IMR-90 (cell line): ENCODE results near the gene GSG1L. TPM values are rescaled to one million over a fixed set of nuclear protein-coding genes. Genes with fewer than 3 reads are reported as not detected.

Source experiments
- ATAC-seq: fragments of 200-7000 bp; cut with Tn5 transposase; 2 replicates; pipeline ENCODE4 v1.9.1; 2020; ENCODE audit warnings: low read depth, mild to moderate bottlenecking, moderate library complexity
- BruUV-seq: library from RNA; stranded (reverse); fragments of 400-500 nt; replicated peaks from 2 replicates; lab custom pipeline; 2021; lab: Mats Ljungman, UMichigan
- CTCF ChIA-PET: fragments of 300-600 bp; formaldehyde crosslinking; extraction: SDS; loops from one replicate; lab custom pipeline; 2021; ENCODE audit warnings: antibody characterized with exemption; lab: Yijun Ruan, JAX
- POLR2A ChIA-PET: fragments of 300-600 bp; sonication (Branson Sonifier 250); formaldehyde crosslinking; loops from one replicate; lab custom pipeline; 2022; ENCODE audit warnings: antibody characterized with exemption; ENCODE audit not compliant: unreplicated experiment; lab: Charles Lee
- DNase-seq: peaks from one replicate; pipeline ENCODE4 v3.0.0; 2013
- H2AFZ ChIP-seq: replicated peaks from 2 replicates; pipeline ENCODE3; 2013; ENCODE audit warnings: low read length, mild to moderate bottlenecking; ENCODE audit not compliant: poor library complexity
- H2AK5ac ChIP-seq: 2 replicates; pipeline ENCODE4 v1.6.1; 2013; ENCODE audit warnings: low read depth, low read length, inconsistent platforms
- H2AK9ac ChIP-seq: replicated peaks from 2 replicates; pipeline ENCODE3; 2013; ENCODE audit warnings: mild to moderate bottlenecking, low read depth, low read length, moderate library complexity; ENCODE audit not compliant: poor library complexity
- H2BK120ac ChIP-seq: 2 replicates; pipeline ENCODE4 v1.6.1; 2013; ENCODE audit warnings: low read depth, low read length, inconsistent platforms
- H2BK15ac ChIP-seq: 3 replicates; pipeline ENCODE4 v1.6.1; 2013; ENCODE audit warnings: low read depth, low read length, inconsistent platforms
- H2BK20ac ChIP-seq: 2 replicates; pipeline ENCODE4 v1.6.1; 2013; ENCODE audit warnings: low read depth, mild to moderate bottlenecking, inconsistent platforms, low read length, moderate library complexity
- H2BK5ac ChIP-seq: 2 replicates; pipeline ENCODE4 v1.6.1; 2013; ENCODE audit warnings: mild to moderate bottlenecking, low read depth, low read length, inconsistent platforms; ENCODE audit not compliant: poor library complexity, severe bottlenecking
- H3K14ac ChIP-seq: replicated peaks from 2 replicates; pipeline ENCODE4 v1.6.1; 2013; ENCODE audit warnings: low read depth, low read length, inconsistent platforms
- H3K18ac ChIP-seq: 2 replicates; pipeline ENCODE4 v1.6.1; 2013; ENCODE audit warnings: low read depth, low read length, control low read depth
- H3K23ac ChIP-seq: 2 replicates; pipeline ENCODE4 v1.6.1; 2013; ENCODE audit warnings: low read depth, low read length, inconsistent platforms
- H3K27ac ChIP-seq: 2 replicates; pipeline ENCODE4 v1.5.1; 2013; ENCODE audit warnings: mild to moderate bottlenecking, control low read depth, low read length; ENCODE audit not compliant: insufficient read depth
- H3K27me3 ChIP-seq: 2 replicates; pipeline ENCODE4 v1.6.1; 2013; ENCODE audit warnings: low read length; ENCODE audit not compliant: control insufficient read depth, insufficient read depth
- H3K36me3 ChIP-seq: 2 replicates; pipeline ENCODE4 v1.6.1; 2013; ENCODE audit warnings: low read length, mixed read lengths; ENCODE audit not compliant: control insufficient read depth, insufficient read depth
- H3K4ac ChIP-seq: 2 replicates; pipeline ENCODE4 v1.6.1; 2013; ENCODE audit warnings: low read depth, low read length, inconsistent platforms
- H3K4me1 ChIP-seq: 2 replicates; pipeline ENCODE4 v1.6.1; 2013; ENCODE audit warnings: low read length, mixed read lengths; ENCODE audit not compliant: control insufficient read depth, insufficient read depth
- H3K4me2 ChIP-seq: 2 replicates; pipeline ENCODE4 v1.6.1; 2013; ENCODE audit warnings: low read depth, mild to moderate bottlenecking, control low read depth, low read length, moderate library complexity
- H3K4me3 ChIP-seq: 2 replicates; pipeline ENCODE4 v1.5.1; 2013; ENCODE audit warnings: low read depth, mild to moderate bottlenecking, control low read depth, low read length, moderate library complexity; ENCODE audit not compliant: insufficient read depth
- H3K56ac ChIP-seq: 2 replicates; pipeline ENCODE4 v1.6.1; 2013; ENCODE audit warnings: low read length, inconsistent platforms; ENCODE audit not compliant: insufficient read depth; ENCODE audit errors: extremely low read depth
- H3K79me1 ChIP-seq, 2 experiments: 2 replicates each; pipeline ENCODE4 v1.6.1; 2013; ENCODE audit warnings: low read length in 2 of 2, inconsistent platforms in 1 of 2, low read depth in 1 of 2
- H3K9ac ChIP-seq: 2 replicates; pipeline ENCODE4 v1.6.1; 2013; ENCODE audit warnings: low read depth, low read length, control low read depth
- H3K9me1 ChIP-seq: 2 replicates; pipeline ENCODE4 v1.6.1; 2013; ENCODE audit warnings: low read length, inconsistent platforms; ENCODE audit not compliant: insufficient read depth
- H3K9me3 ChIP-seq: 2 replicates; pipeline ENCODE4 v1.6.1; 2013; ENCODE audit warnings: low read length; ENCODE audit not compliant: control insufficient read depth, insufficient read depth
- H4K20me1 ChIP-seq: 2 replicates; pipeline ENCODE4 v1.6.1; 2013; ENCODE audit warnings: low read length, inconsistent platforms; ENCODE audit not compliant: insufficient read depth
- H4K5ac ChIP-seq: 2 replicates; pipeline ENCODE4 v1.6.1; 2013; ENCODE audit warnings: mild to moderate bottlenecking, low read depth, low read length, control low read depth
- H4K8ac ChIP-seq, 2 experiments: 2 replicates each; pipeline ENCODE4 v1.6.1; 2013; ENCODE audit warnings: low read depth in 2 of 2, low read length in 2 of 2, control low read depth in 1 of 2, inconsistent platforms in 1 of 2
- H4K91ac ChIP-seq: 2 replicates; pipeline ENCODE4 v1.6.1; 2013; ENCODE audit warnings: low read depth, low read length, inconsistent platforms; ENCODE audit not compliant: insufficient read depth
- CTCF ChIP-seq: conservative IDR thresholded peaks from 2 replicates; pipeline ENCODE4 v1.5.1; 2012; ENCODE audit warnings: mild to moderate bottlenecking, low read depth, low read length, improper control_type of control experiment
- ELK1 ChIP-seq: fragments of 150-350 bp; IDR thresholded peaks from 2 replicates; pipeline ENCODE4 v1.6.1; 2016; ENCODE audit warnings: low read depth, mild to moderate bottlenecking, low read length, moderate library complexity, borderline replicate concordance
- MAFK ChIP-seq: IDR thresholded peaks from 2 replicates; pipeline ENCODE4 v1.6.1; 2012; ENCODE audit warnings: low read depth, low read length, improper control_type of control experiment
- POLR2A ChIP-seq: IDR thresholded peaks from 2 replicates; pipeline ENCODE4 v1.6.1; 2012; ENCODE audit warnings: mild to moderate bottlenecking, low read depth, low read length
- RAD21 ChIP-seq: IDR thresholded peaks from 2 replicates; pipeline ENCODE4 v1.6.1; 2012; ENCODE audit warnings: low read length, improper control_type of control experiment
- RCOR1 ChIP-seq: IDR thresholded peaks from 2 replicates; pipeline ENCODE4 v1.6.1; 2012; ENCODE audit warnings: mild to moderate bottlenecking, low read length, improper control_type of control experiment; ENCODE audit not compliant: insufficient replicate concordance
- RFX5 ChIP-seq: IDR thresholded peaks from 2 replicates; pipeline ENCODE4 v1.8.0; 2012; ENCODE audit warnings: low read depth, mild to moderate bottlenecking, low read length, moderate library complexity
- WGBS, 2 experiments: methylation state at CpG; one replicate each; pipeline versions ENCODE4 v1.1.5 to v1.1.7; 2013; ENCODE audit warnings: missing lambda C conversion rate in 2 of 2; ENCODE audit not compliant: insufficient read length in 1 of 2; ENCODE audit errors: extremely low coverage in 2 of 2; 5-methylcytosine and 5-hydroxymethylcytosine counted together
- dilution Hi-C: fragments of 300-500 bp; cut with HindIII; formaldehyde crosslinking; loops from one replicate; pipeline ENCODE4 v1.14.3; 2018; ENCODE audit warnings: low sequenced_read_pairs; ENCODE audit not compliant: unreplicated experiment
- in situ Hi-C: fragments of 300-500 bp; cut with MboI; formaldehyde crosslinking; loops from 3 replicates; pipeline ENCODE4 v1.14.3; 2019; ENCODE audit warnings: low sequenced_read_pairs, inconsistent platforms, mixed read lengths
- intact Hi-C: fragments of 100-400 bp; cut with micrococcal nuclease; formaldehyde crosslinking; loops from 2 replicates; pipeline ENCODE4 v1.10.0; 2022
- polyA plus RNA-seq, 3 experiments: library from polyadenylated mRNA; depleted of rRNA; stranded (reverse); fragments of >200 nt; gene quantifications; 2 replicates each; pipeline ENCODE4 v1.2.3, GENCODE V29; 2012; ENCODE audit warnings: low replicate concordance in 1 of 3
- total RNA-seq: library from RNA; depleted of rRNA; stranded (reverse); fragments of >200 nt; gene quantifications from 2 replicates; pipeline ENCODE4 v1.2.3, GENCODE V29; 2012

The GSG1L gene
- total and polyA plus RNA-seq, 2 of the 4 experiments (the other 2 are of a cell fraction) = not detected

- no peak for ATAC-seq
- no peaks in the 10 kb centered on the region for H4K20me1 ChIP-seq
- H3K4ac ChIP-seq = no peak overlapping the region
Observed at GRCh38 chr16:27965801-27966200, 97.7 kb downstream of the GSG1L start.

More at GRCh38 chr16:27965801-27966200, 97.7 kb downstream of the GSG1L start:
- Histone ChIP-seq H4K91ac (no peak overlapping the region), H4K8ac (no peak overlapping the region), H3K18ac (no peak overlapping the region), H3K9me3 (no peaks in the 10 kb centered on the region), H3K4me3 (no peak overlapping the region), H2BK120ac (no peak overlapping the region), H3K23ac (no peak overlapping the region), H2AK5ac (no peak overlapping the region), H3K79me1 (no peaks in the 10 kb centered on the region), H2BK5ac (no peak overlapping the region), H2BK15ac (no peak overlapping the region), H2AFZ (no peak overlapping the region), H2BK20ac (no peak overlapping the region), H3K27me3 (no peaks in the 10 kb centered on the region; the same call in 1 of the 2 replicates), H3K9ac (no peak overlapping the region), H3K14ac (no peak overlapping the region), H3K27ac (no peak overlapping the region), H3K36me3 (no peaks in the 10 kb centered on the region), H3K9me1 (no peaks in the 10 kb centered on the region; the same call in 1 of the 2 replicates), H4K5ac (no peak overlapping the region), H3K56ac (no peak overlapping the region), H3K4me1 (no peaks in the 10 kb centered on the region), H2AK9ac (no peak overlapping the region), H3K4me2 (no peak overlapping the region)
- no TSS peak for BruUV-seq
- intact Hi-C loops = no loop called here
- DNase-seq = no peak
- ChIA-PET CTCF (no interaction called here), POLR2A (no interaction called here)
- TF ChIP-seq POLR2A (no peak), RCOR1 (no peak), RFX5 (no peak), RAD21 (no peak), MAFK (no peak), CTCF (no peak), ELK1 (no peak)
- dilution Hi-C loops = no loop called here
- WGBS, 2 experiments = 51% methylated on average over 5 of the region's 5 CpGs; no CpG with 5 or more reads in 1 of the 2 experiments
- in situ Hi-C loops = no loop called here
